HL-60/S4 treated with retinoic acid at 250 ng/mL for 4 days and 3 days (cell line): Measurements from ENCODE around the gene RASSF7.
"Not testable (repeated sequence)": the region's sequence is repeated elsewhere in the genome, so short reads cannot be mapped to it uniquely, and the experiment has no call there.

ENCODE experiments used
- in situ Hi-C: fragments of 300-500 bp; cut with MboI; formaldehyde crosslinking; loops from 2 replicates; pipeline ENCODE4 v1.7.0; 2022; ENCODE audit warnings: low sequenced_read_pairs

The RASSF7 gene

GRCh38 chr11:563812-564578 is 3.2 kb downstream of the RASSF7 start:
- in situ Hi-C loops: no loop called here

GRCh38 chr11:565921-566509 is 5.2 kb downstream of the RASSF7 start:
- in situ Hi-C loops: no loop called here

GRCh38 chr11:567011-567628 is 6.3 kb downstream of the RASSF7 start:
- in situ Hi-C loops: no loop called here

- in situ Hi-C loops: no loop called here
Observed at GRCh38 chr11:567629-568292, 7.0 kb downstream of the RASSF7 start.

GRCh38 chr11:568306-569157 is 7.8 kb downstream of the RASSF7 start:
- in situ Hi-C loops: no loop called here

- in situ Hi-C loops: no loop called here
Observed at GRCh38 chr11:569158-569885, 8.6 kb downstream of the RASSF7 start.

- in situ Hi-C loops: no loop called here
Observed at GRCh38 chr11:571802-572185, 11.0 kb downstream of the RASSF7 start.

- in situ Hi-C loops: no loop called here
Observed at GRCh38 chr11:573146-573759, 12.5 kb downstream of the RASSF7 start.

GRCh38 chr11:574031-574570 is 13.3 kb downstream of the RASSF7 start:
- in situ Hi-C loops: not testable (repeated sequence)

GRCh38 chr11:574632-575312 is 14.0 kb downstream of the RASSF7 start:
- in situ Hi-C loops: no loop called here

- in situ Hi-C loops: no loop called here
Observed at GRCh38 chr11:575313-575995, 14.7 kb downstream of the RASSF7 start.

GRCh38 chr11:575996-576768 is 15.4 kb downstream of the RASSF7 start, which contains the start of gene PHRF1:
Gene PHRF1 (plus strand): TSS chr11:576470. CDS start chr11:581513, 5,043 bp downstream.
- in situ Hi-C loops: no loop called here

GRCh38 chr11:576811-577610 is 16.2 kb downstream of the RASSF7 start:
- in situ Hi-C loops: no loop called here

- in situ Hi-C loops: no loop called here
Observed at GRCh38 chr11:577611-577894, 16.8 kb downstream of the RASSF7 start.

GRCh38 chr11:578276-579035 is 17.7 kb downstream of the RASSF7 start:
- in situ Hi-C loops: no loop called here
